Measurements from ENCODE around the gene CRTC1.

GRCh38 chr19:18768997-18769891 lies 85.8 kb downstream of the CRTC1 start:
- TF ChIP-seq REST (IDR thresholded peaks at IDR 0.05; ENCODE audit: insufficient read depth in 1 of 2, low read depth in 2 of 2, low read length in 2 of 2), result no peak
- no peak for TF ChIP-seq TAF1 (IDR thresholded peaks at IDR 0.05; ENCODE audit: borderline replicate concordance, insufficient read depth, low read length)
